Chondrocyte (in vitro differentiated cells): ENCODE data around the gene TWIST2. TPM values are rescaled to one million over a fixed set of nuclear protein-coding genes. Genes with fewer than 3 reads are reported as not detected.
A peak's percentile ranks its signal among the peaks of the same experiment; 100 is the strongest.

Experiments used
- DNase-seq: peaks from one replicate; pipeline ENCODE4 v3.0.0; 2021; ENCODE audit warnings: mixed read lengths, low spot score
- H3K27ac Mint-ChIP-seq: one replicate; pipeline ENCODE4 v1.8.0; 2021; ENCODE audit warnings: mild to moderate bottlenecking, moderate library complexity, mixed read lengths; ENCODE audit not compliant: unreplicated experiment
- H3K27me3 Mint-ChIP-seq: 2 replicates; pipeline ENCODE4 v1.8.0; 2021; ENCODE audit warnings: low read depth, mixed read lengths
- H3K36me3 Mint-ChIP-seq: 2 replicates; pipeline ENCODE4 v1.8.0; 2021; ENCODE audit warnings: low read depth, mixed read lengths
- H3K4me1 Mint-ChIP-seq: 2 replicates; pipeline ENCODE4 v1.8.0; 2021; ENCODE audit warnings: low read depth, mild to moderate bottlenecking, mixed read lengths
- H3K4me3 Mint-ChIP-seq: one replicate; pipeline ENCODE4 v1.8.0; 2021; ENCODE audit warnings: mild to moderate bottlenecking, moderate library complexity, mixed read lengths; ENCODE audit not compliant: unreplicated experiment
- H3K9me3 Mint-ChIP-seq: 2 replicates; pipeline ENCODE4 v1.8.0; 2021; ENCODE audit warnings: low read depth, mixed read lengths
- total RNA-seq: library from RNA; stranded (reverse); gene quantifications from 3 replicates; pipeline ENCODE4 v1.2.1, GENCODE V29; 2021
- TF ChIP-seq, protein P1 (sequence below): fragments of 200-600 bp; sonication (generic); IDR thresholded peaks from 2 replicates; pipeline ENCODE4 v1.5.0; 2021; ENCODE audit warnings: antibody characterized with exemption, mild to moderate bottlenecking, moderate library complexity

TWIST2 gene
- total RNA-seq, 1 donor from 2014 or later: 2.4 TPM

DNA sequence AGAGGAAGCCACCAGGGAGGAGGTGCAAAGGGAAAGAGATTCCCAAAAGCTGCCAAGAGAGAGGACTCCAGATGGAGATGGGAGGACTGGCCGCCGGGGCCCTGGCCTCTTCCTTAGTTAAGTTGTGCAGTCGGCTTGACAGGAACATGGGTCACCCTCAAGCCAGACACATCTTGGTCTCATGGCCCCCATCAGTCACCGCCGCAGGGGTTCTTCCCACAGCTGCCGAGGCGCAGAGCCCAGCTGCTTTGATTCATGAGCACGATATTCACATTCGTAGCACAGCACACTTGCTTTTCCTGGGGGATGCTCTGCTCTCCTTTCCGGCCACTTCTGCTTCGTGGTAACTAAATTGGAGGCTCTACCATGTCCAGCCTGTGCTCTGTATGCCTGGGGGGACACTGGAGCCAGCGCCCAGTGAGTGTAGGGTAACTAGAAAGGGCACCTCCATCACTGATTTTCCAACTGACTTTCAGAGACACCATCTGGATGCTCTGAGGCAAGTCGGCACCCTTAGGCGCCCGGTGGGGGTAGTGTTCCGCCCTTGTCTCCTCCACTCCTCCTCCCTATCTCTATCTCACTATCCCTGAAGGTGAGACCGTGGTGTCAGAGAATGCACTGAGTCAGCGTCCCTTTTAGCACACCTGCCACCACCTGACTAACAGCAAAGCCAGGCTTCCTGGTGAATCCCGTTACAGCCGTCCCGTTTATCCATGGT, 13.3 kb downstream of the TWIST2 start:
- Mint-ChIP-seq H3K9me3 (no peaks in the 10 kb centered on the region), H3K36me3 (no peaks in the 10 kb centered on the region), H3K4me1 (peaks cover 28% of the 10 kb centered on the region), H3K27ac (no peak overlapping the region), H3K27me3 (no peaks in the 10 kb centered on the region), H3K4me3 (no peak overlapping the region)
- peak; percentile 69 for DNase-seq
- TF ChIP-seq, protein P1, sequence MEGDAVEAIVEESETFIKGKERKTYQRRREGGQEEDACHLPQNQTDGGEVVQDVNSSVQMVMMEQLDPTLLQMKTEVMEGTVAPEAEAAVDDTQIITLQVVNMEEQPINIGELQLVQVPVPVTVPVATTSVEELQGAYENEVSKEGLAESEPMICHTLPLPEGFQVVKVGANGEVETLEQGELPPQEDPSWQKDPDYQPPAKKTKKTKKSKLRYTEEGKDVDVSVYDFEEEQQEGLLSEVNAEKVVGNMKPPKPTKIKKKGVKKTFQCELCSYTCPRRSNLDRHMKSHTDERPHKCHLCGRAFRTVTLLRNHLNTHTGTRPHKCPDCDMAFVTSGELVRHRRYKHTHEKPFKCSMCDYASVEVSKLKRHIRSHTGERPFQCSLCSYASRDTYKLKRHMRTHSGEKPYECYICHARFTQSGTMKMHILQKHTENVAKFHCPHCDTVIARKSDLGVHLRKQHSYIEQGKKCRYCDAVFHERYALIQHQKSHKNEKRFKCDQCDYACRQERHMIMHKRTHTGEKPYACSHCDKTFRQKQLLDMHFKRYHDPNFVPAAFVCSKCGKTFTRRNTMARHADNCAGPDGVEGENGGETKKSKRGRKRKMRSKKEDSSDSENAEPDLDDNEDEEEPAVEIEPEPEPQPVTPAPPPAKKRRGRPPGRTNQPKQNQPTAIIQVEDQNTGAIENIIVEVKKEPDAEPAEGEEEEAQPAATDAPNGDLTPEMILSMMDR: no peak

DNA sequence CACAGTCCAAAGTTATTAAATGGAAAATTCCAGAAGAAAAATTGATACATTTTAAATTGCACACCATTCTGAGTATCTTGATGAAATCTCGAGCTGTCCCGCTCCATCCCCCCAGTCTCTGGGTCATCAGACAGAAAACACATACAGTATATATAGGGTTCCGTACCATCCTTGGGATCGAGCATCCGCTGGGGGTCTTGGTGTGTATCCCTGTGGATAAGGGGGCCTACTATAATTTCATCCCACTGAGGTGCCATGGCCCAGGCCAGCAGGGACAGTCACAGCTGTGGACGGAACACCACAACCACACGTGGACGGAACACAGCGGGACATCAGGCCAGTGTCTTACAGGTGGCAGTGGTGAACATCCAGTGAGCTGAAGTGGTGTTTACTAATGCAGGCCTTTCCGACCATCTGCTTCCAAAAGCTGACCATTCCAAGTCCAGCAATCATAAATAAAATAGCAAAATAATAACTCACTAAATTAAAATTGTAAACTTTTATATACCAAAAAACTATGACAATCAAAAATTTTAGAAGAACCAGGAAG, 14.0 kb downstream of the TWIST2 start:
- Mint-ChIP-seq H3K27ac (no peak overlapping the region), H3K27me3 (no peaks in the 10 kb centered on the region), H3K4me1 (peaks cover 33% of the 10 kb centered on the region), H3K36me3 (no peaks in the 10 kb centered on the region), H3K4me3 (no peak overlapping the region), H3K9me3 (no peaks in the 10 kb centered on the region)
- TF ChIP-seq, protein P1: no peak
- peak; percentile 59 for DNase-seq

DNA sequence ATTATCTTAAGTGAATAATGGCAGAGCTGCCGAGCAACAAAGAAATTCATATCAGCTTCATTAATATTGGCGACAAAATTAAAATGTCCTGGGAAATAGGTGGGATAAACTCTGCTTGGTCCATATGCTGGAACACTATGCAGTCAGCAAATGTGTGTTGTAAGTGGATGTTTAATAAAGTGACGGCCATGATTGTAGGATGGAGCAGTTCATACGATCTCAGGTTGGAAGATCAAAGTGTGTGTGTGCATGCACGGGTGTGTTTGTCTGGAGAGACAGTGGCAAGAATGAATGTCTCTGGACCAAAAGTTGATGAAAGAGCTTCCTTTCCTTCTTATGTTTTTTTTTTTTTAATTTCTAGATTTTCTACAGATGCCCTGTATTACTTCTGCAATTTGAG, 14.8 kb downstream of the TWIST2 start:
- TF ChIP-seq, protein P1: no peak
- no peak for DNase-seq
- no peaks in the 10 kb centered on the region for H3K9me3 Mint-ChIP-seq
- peaks cover 42% of the 10 kb centered on the region for H3K4me1 Mint-ChIP-seq
- no peak overlapping the region for H3K27ac Mint-ChIP-seq
- no peaks in the 10 kb centered on the region for H3K27me3 Mint-ChIP-seq
- H3K36me3 Mint-ChIP-seq: no peaks in the 10 kb centered on the region
- no peak overlapping the region for H3K4me3 Mint-ChIP-seq

DNA sequence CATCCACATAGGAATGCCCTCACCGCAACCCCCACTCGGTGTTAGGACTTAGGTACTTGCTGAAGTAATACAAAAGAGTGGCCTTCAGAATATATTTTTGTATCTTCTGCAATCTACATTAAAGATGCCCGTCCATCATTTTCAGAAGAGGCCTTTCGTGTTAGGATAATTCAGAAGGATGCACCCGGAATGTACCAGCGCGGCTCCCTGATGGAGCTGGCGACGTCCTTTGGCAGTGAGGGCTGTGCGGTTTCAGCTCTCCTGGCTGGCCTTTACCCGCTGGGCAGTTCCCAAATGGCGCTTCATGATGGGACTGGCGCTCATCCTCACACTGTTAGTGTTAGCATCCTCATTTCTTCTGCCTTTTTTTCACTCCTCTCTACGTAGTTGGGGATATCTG, 15.3 kb downstream of the TWIST2 start:
- no peaks in the 10 kb centered on the region for H3K9me3 Mint-ChIP-seq
- H3K4me1 Mint-ChIP-seq: peaks cover 47% of the 10 kb centered on the region
- no peak overlapping the region for H3K27ac Mint-ChIP-seq
- H3K36me3 Mint-ChIP-seq: no peaks in the 10 kb centered on the region
- H3K27me3 Mint-ChIP-seq: no peaks in the 10 kb centered on the region
- TF ChIP-seq, protein P1: no peak
- peak; percentile 36 for DNase-seq
- no peak overlapping the region for H3K4me3 Mint-ChIP-seq

DNA sequence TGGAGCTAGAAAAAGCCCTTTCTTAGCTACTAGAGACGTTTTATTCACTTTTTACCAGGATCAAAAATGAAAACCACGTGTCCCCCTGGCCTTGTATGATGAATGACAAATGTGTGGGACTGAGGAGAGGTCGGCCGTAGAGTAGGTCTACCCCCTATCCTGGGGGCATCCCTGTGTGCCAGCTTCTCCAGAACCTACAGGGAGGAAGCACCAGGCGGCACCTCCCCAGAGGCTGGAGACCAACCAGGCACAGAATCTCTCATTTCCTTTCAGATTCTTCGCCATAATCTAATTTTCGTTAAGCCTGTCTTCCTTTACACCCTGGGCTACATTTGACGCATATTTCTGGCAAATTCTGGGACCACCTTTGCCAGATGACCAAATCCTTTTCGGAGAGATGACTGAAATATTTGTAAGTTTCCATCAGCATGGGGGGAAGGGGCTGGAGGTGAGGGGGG, 15.9 kb downstream of the TWIST2 start:
- Mint-ChIP-seq H3K4me3 (peak overlapping the region; percentile 59), H3K9me3 (no peaks in the 10 kb centered on the region), H3K27me3 (no peaks in the 10 kb centered on the region), H3K4me1 (peaks cover 52% of the 10 kb centered on the region), H3K27ac (peak overlapping the region; percentile 94), H3K36me3 (no peaks in the 10 kb centered on the region)
- TF ChIP-seq, protein P1: no peak
- peak; percentile 18 for DNase-seq
